OCI-LY3 (cell line): ENCODE measurements around the gene ZEB2.

Source experiments
- H2AFZ ChIP-seq: fragments of 200-600, 300-600 bp; shearing (Covaris generic); 2 replicates; pipeline ENCODE4 v1.6.0; 2014; ENCODE audit warnings: antibody characterized with exemption, low read depth, low read length
- H3K27ac ChIP-seq: fragments of 200-600, 300-600 bp; sonication (generic); 2 replicates; pipeline ENCODE4 v1.5.1; 2014; ENCODE audit warnings: mild to moderate bottlenecking, low read length, moderate library complexity, mixed read lengths
- H3K27me3 ChIP-seq: fragments of 200-600, 300-600 bp; sonication (generic); 2 replicates; pipeline ENCODE4 v1.6.1; 2014; ENCODE audit warnings: low read depth, low read length, mixed read lengths
- H3K36me3 ChIP-seq: fragments of 200-600, 300-600 bp; sonication (generic); replicated peaks from 2 replicates; pipeline ENCODE3; 2014; ENCODE audit warnings: low read depth, low read length, mixed read lengths
- H3K4me1 ChIP-seq: fragments of 300-600, 200-600 bp; sonication (generic); 2 replicates; pipeline ENCODE4 v1.6.1; 2014; ENCODE audit warnings: low read length, mixed read lengths
- H3K4me2 ChIP-seq: fragments of 200-600, 300-600 bp; sonication (generic); 2 replicates; pipeline ENCODE4 v1.6.1; 2014; ENCODE audit warnings: low read length, mixed read lengths
- H3K4me3 ChIP-seq: fragments of 300-600, 200-600 bp; sonication (generic); 2 replicates; pipeline ENCODE4 v1.5.1; 2014; ENCODE audit warnings: antibody characterized with exemption, mild to moderate bottlenecking, low read length, moderate library complexity
- H3K79me2 ChIP-seq: fragments of 300-600, 200-600 bp; shearing (Covaris generic); 2 replicates; pipeline ENCODE4 v1.6.1; 2014; ENCODE audit warnings: mild to moderate bottlenecking, low read length, mixed read lengths
- H3K9ac ChIP-seq: fragments of 300-600, 200-600 bp; shearing (Covaris generic); 2 replicates; pipeline ENCODE4 v1.6.0; 2014; ENCODE audit warnings: mild to moderate bottlenecking, low read length, moderate library complexity
- H3K9me3 ChIP-seq: fragments of 200-600, 300-600 bp; shearing (Covaris generic); 2 replicates; pipeline ENCODE4 v1.6.1; 2014; ENCODE audit warnings: low read length, mixed read lengths; ENCODE audit not compliant: insufficient read depth
- H4K20me1 ChIP-seq: fragments of 200-600, 300-600 bp; sonication (generic); 2 replicates; pipeline ENCODE4 v1.6.1; 2016; ENCODE audit warnings: low read length, mixed read lengths; ENCODE audit not compliant: insufficient read depth
- CTCF ChIP-seq: fragments of 200-600, 300-600 bp; sonication (generic); IDR thresholded peaks from 2 replicates; pipeline ENCODE4 v1.5.1; 2014; ENCODE audit warnings: antibody characterized with exemption, low read length, low read depth
- EZH2phosphoT487 ChIP-seq: fragments of 200-600 bp; shearing (Covaris generic); IDR thresholded peaks from 2 replicates; pipeline ENCODE4 v1.6.1; 2018; ENCODE audit warnings: antibody characterized with exemption, mixed run types, low read depth

ZEB2 gene

GRCh38 chr2:144390424-144391020, 129.4 kb downstream of the ZEB2 start:
- no peak for TF ChIP-seq EZH2phosphoT487
- no peak for TF ChIP-seq CTCF
- Histone ChIP-seq H3K27ac (no peak overlapping the region), H3K9ac (no peak overlapping the region), H3K4me3 (no peak overlapping the region), H4K20me1 (no peaks in the 10 kb centered on the region), H3K79me2 (no peaks in the 10 kb centered on the region), H3K36me3 (peaks cover 15% of the 10 kb centered on the region), H3K4me2 (no peak overlapping the region), H3K4me1 (no peaks in the 10 kb centered on the region), H2AFZ (no peak overlapping the region), H3K27me3 (no peaks in the 10 kb centered on the region), H3K9me3 (no peaks in the 10 kb centered on the region)

GRCh38 chr2:144389930-144390311, 130.0 kb downstream of the ZEB2 start:
- Histone ChIP-seq H3K9me3 (no peaks in the 10 kb centered on the region), H3K9ac (no peak overlapping the region), H3K4me1 (no peaks in the 10 kb centered on the region), H3K27ac (no peak overlapping the region), H4K20me1 (no peaks in the 10 kb centered on the region), H3K4me3 (no peak overlapping the region), H2AFZ (no peak overlapping the region), H3K27me3 (no peaks in the 10 kb centered on the region), H3K4me2 (no peak overlapping the region), H3K36me3 (peaks cover 12% of the 10 kb centered on the region), H3K79me2 (no peaks in the 10 kb centered on the region)
- TF ChIP-seq EZH2phosphoT487, result no peak
- TF ChIP-seq CTCF, result no peak

GRCh38 chr2:144389151-144389929, 130.6 kb downstream of the ZEB2 start:
- H3K27ac ChIP-seq, result no peak overlapping the region
- H3K4me2 ChIP-seq, result no peak overlapping the region
- H4K20me1 ChIP-seq, result no peaks in the 10 kb centered on the region
- no peak overlapping the region for H2AFZ ChIP-seq
- H3K9ac ChIP-seq, result no peak overlapping the region
- H3K4me3 ChIP-seq, result no peak overlapping the region
- H3K4me1 ChIP-seq, result no peaks in the 10 kb centered on the region
- no peak for TF ChIP-seq CTCF
- TF ChIP-seq EZH2phosphoT487, result no peak
- no peaks in the 10 kb centered on the region for H3K9me3 ChIP-seq
- H3K36me3 ChIP-seq, result peaks cover 10% of the 10 kb centered on the region
- no peaks in the 10 kb centered on the region for H3K79me2 ChIP-seq
- H3K27me3 ChIP-seq, result no peaks in the 10 kb centered on the region

GRCh38 chr2:144385381-144385780, 134.5 kb downstream of the ZEB2 start:
- Histone ChIP-seq H3K9ac (no peak overlapping the region), H3K4me1 (peaks cover 9% of the 10 kb centered on the region), H3K27ac (no peak overlapping the region), H3K27me3 (no peaks in the 10 kb centered on the region), H4K20me1 (no peaks in the 10 kb centered on the region), H3K79me2 (no peaks in the 10 kb centered on the region), H3K36me3 (peaks cover 5% of the 10 kb centered on the region), H3K4me3 (no peak overlapping the region), H3K4me2 (no peak overlapping the region), H2AFZ (no peak overlapping the region), H3K9me3 (no peaks in the 10 kb centered on the region)
- TF ChIP-seq EZH2phosphoT487 (no peak), CTCF (no peak)
